Spinal cord (tissue), 10 donors: Measurements from ENCODE around the gene HHATL. TPM values are rescaled to one million over a fixed set of nuclear protein-coding genes. Genes with fewer than 3 reads are reported as not detected.

ENCODE experiments used
- DNase-seq, 6 donors: peaks; one replicate each; pipeline versions ENCODE4 v3.0.0 to v3.0.0-alpha.2; 2013 to 2015; ENCODE audit warnings: low spot score in 6 of 6, low read depth in 4 of 6
- H3K27ac ChIP-seq: one replicate; pipeline ENCODE4 v1.5.1; 2013; ENCODE audit warnings: low read depth, low read length, control low read depth
- H3K27me3 ChIP-seq: one replicate; pipeline ENCODE4 v1.6.1; 2013; ENCODE audit warnings: low read length; ENCODE audit not compliant: control insufficient read depth, insufficient read depth
- H3K36me3 ChIP-seq: one replicate; pipeline ENCODE4 v1.6.1; 2013; ENCODE audit warnings: low read length; ENCODE audit not compliant: control insufficient read depth, insufficient read depth
- H3K4me1 ChIP-seq: one replicate; pipeline ENCODE4 v1.6.1; 2013; ENCODE audit warnings: low read length; ENCODE audit not compliant: control insufficient read depth, insufficient read depth
- H3K4me3 ChIP-seq: one replicate; pipeline ENCODE4 v1.5.1; 2013; ENCODE audit warnings: low read depth, low read length, control low read depth
- H3K9me3 ChIP-seq: one replicate; pipeline ENCODE4 v1.6.1; 2013; ENCODE audit warnings: low read length; ENCODE audit not compliant: control insufficient read depth, insufficient read depth
- WGBS: methylation state at CpG from one replicate; pipeline ENCODE4 v1.1.5; 2013; ENCODE audit warnings: missing lambda C conversion rate; ENCODE audit not compliant: insufficient coverage; 5-methylcytosine and 5-hydroxymethylcytosine counted together
- polyA plus RNA-seq, 2 donors: library from polyadenylated mRNA; unstranded; fragments of 120-200 nt; gene quantifications; one replicate each; pipeline ENCODE4 v1.2.1, GENCODE V29; 2013; ENCODE audit not compliant: insufficient read length in 2 of 2
- total RNA-seq, 2 donors: library from RNA; depleted of rRNA in 1 of 2; stranded (reverse); fragments of 120-200 nt in 1 of 2; fragments of >200 nt in 1 of 2; gene quantifications; one replicate each; pipeline versions ENCODE4 v1.2.3 to v1.2.4, GENCODE V29; 2013 to 2014
- donor health status: healthy.

The HHATL gene
- total and polyA plus RNA-seq, 4 donors: 2.1 to 7.2 (median 3.5) TPM

GRCh38 chr3:42717306-42717705 lies 14.7 kb upstream of the HHATL start:
- WGBS: 95% methylated on average over 4 of the region's 6 CpGs
- H3K4me3 ChIP-seq: no peak overlapping the region
- H3K9me3 ChIP-seq: no peaks in the 10 kb centered on the region
- no peaks in the 10 kb centered on the region for H3K36me3 ChIP-seq
- H3K4me1 ChIP-seq: no peaks in the 10 kb centered on the region
- no peaks in the 10 kb centered on the region for H3K27me3 ChIP-seq
- DNase-seq: no peak
- no peak overlapping the region for H3K27ac ChIP-seq

GRCh38 chr3:42714171-42714852 lies 11.7 kb upstream of the HHATL start:
- 92% methylated on average over 1 of the region's 4 CpGs for WGBS
- Histone ChIP-seq H3K27ac (no peak overlapping the region), H3K27me3 (no peaks in the 10 kb centered on the region), H3K9me3 (no peaks in the 10 kb centered on the region), H3K4me3 (no peak overlapping the region), H3K36me3 (no peaks in the 10 kb centered on the region), H3K4me1 (no peaks in the 10 kb centered on the region)
- DNase-seq: no peak

GRCh38 chr3:42713747-42714146 lies 11.1 kb upstream of the HHATL start:
- Histone ChIP-seq H3K27ac (no peak overlapping the region), H3K4me3 (no peak overlapping the region), H3K9me3 (no peaks in the 10 kb centered on the region), H3K4me1 (no peaks in the 10 kb centered on the region), H3K36me3 (no peaks in the 10 kb centered on the region), H3K27me3 (no peaks in the 10 kb centered on the region)
- DNase-seq: no peak
- 100% methylated on average over 1 of the region's 2 CpGs for WGBS

GRCh38 chr3:42712688-42713372 lies 10.2 kb upstream of the HHATL start:
- peaks cover 3% of the 10 kb centered on the region for H3K36me3 ChIP-seq
- no peak overlapping the region for H3K27ac ChIP-seq
- DNase-seq: no peak
- no peaks in the 10 kb centered on the region for H3K4me1 ChIP-seq
- no peaks in the 10 kb centered on the region for H3K9me3 ChIP-seq
- no peaks in the 10 kb centered on the region for H3K27me3 ChIP-seq
- WGBS: 23% methylated on average over 1 of the region's 5 CpGs
- H3K4me3 ChIP-seq: no peak overlapping the region

DNA sequence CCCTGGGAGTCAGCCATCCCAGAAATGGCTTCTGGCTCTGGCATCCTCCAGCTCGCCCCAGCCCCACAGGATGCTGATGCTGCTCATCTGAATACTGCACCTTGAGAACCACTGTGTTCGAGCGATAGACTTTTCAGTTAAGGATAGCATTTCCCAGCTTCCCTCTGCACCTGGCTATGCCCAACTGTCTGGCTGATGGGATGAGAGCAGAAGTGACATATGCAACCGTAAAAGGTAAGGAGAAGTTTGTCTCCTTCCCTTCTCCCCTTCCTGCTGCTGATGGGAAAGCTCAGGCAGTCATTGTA lies 9.7 kb upstream of the HHATL start:
- WGBS: 100% methylated on average over 3 of the region's 4 CpGs
- peaks cover 3% of the 10 kb centered on the region for H3K36me3 ChIP-seq
- no peak overlapping the region for H3K27ac ChIP-seq
- no peaks in the 10 kb centered on the region for H3K9me3 ChIP-seq
- no peaks in the 10 kb centered on the region for H3K27me3 ChIP-seq
- DNase-seq: no peak
- no peaks in the 10 kb centered on the region for H3K4me1 ChIP-seq
- H3K4me3 ChIP-seq: no peak overlapping the region

DNA sequence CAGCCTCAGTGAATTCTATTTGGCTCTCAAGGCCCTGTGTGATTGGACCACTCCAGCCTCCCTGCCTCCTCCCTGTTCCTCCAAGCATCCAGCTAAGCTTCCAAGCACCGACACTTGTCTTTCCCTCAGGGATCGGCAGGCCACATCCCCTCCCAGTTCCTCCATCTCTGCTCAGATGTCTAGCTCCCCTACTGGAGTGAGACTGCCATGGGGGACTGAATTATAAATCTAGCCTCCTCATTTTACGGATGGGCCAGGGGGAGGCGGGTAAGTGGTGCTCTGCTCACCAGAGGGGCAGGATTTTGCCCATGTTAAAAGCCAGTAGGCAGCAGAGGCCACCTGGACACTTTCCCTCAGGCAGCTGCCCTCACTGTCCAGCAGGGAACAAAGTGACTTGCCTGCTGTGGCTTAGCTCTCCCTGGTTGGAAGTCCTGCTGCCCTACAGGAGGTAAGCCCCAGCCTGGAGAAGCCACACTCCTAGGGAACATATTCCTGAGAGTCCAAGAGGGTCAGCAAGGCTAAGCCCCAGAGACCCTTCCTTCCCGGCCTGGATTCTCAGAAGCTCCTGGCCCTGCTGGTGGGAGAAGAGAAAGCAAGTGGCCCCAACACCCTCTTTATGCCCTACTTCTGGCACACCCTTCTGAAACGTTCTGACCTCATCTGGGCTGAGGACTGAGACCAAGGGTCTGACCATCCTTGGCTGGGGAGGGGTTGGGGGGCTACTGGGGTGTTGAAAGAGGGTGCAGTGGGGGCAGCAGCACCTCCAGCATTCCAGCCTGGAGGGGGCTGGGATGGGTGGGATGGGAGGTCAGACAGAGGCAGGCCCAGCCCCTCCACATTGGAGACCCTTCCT lies 9.1 kb upstream of the HHATL start:
- no peak overlapping the region for H3K27ac ChIP-seq
- H3K36me3 ChIP-seq: peaks cover 3% of the 10 kb centered on the region
- no peak overlapping the region for H3K4me3 ChIP-seq
- no peaks in the 10 kb centered on the region for H3K4me1 ChIP-seq
- no peaks in the 10 kb centered on the region for H3K9me3 ChIP-seq
- 58% methylated on average over 4 of the region's 6 CpGs for WGBS
- no peaks in the 10 kb centered on the region for H3K27me3 ChIP-seq
- no peak for DNase-seq

GRCh38 chr3:42710323-42711021 lies 7.9 kb upstream of the HHATL start:
- Histone ChIP-seq H3K27ac (no peak overlapping the region), H3K27me3 (no peaks in the 10 kb centered on the region), H3K4me1 (no peaks in the 10 kb centered on the region), H3K36me3 (peaks cover 3% of the 10 kb centered on the region), H3K4me3 (no peak overlapping the region), H3K9me3 (no peaks in the 10 kb centered on the region)
- WGBS: 88% methylated on average over 5 of the region's 7 CpGs
- DNase-seq: no peak

DNA sequence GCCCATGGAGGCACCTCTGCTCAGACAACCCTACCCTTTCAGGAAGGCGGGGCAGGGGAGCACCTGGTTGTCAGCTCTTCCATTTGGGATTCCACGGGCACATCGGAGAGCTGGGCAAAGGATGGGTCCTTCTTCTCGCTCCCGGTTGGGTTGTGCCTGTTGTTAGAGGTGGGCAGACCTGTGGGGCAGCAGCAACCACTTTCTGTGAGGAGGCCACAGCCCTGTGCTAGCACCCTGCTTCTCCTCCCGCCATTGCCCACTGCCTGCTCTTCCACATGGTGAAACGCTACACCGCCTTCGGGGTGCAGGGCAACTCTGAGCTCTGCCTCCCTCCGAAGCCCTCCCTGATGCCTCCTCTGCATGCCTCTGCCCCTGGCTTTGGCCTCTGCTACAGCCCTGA lies 7.0 kb upstream of the HHATL start:
- peaks cover 5% of the 10 kb centered on the region for H3K36me3 ChIP-seq
- WGBS: 95% methylated on average over 9 of the region's 10 CpGs
- no peak for DNase-seq
- H3K4me1 ChIP-seq: no peaks in the 10 kb centered on the region
- H3K27me3 ChIP-seq: no peaks in the 10 kb centered on the region
- H3K27ac ChIP-seq: no peak overlapping the region
- H3K9me3 ChIP-seq: no peaks in the 10 kb centered on the region
- H3K4me3 ChIP-seq: no peak overlapping the region

DNA sequence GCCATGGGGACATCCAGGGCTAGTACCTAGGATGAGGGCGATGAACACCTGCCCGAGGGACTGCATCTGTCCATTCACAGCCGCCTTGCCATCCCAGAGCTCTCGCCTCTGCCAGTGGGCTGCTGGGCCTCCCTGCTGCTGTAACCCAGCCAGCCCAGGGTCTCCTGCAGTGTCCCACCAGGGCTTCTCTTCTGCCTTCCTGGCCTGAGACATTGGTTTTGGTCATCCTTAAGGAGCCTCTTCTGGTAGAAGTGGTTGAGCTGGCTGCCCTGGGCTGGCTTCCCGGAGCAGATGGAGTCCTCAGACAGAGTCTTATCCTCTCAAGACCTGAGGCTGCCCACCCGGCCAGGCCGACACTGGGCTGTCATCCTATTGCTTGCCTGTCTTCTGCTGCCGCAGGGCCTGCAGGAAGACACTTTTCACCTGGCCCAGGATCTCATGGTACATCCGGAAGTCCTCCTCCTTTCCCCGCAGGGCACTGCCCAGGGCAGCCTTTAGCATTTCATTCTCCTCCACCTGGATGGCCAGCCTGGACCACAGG lies 6.1 kb upstream of the HHATL start:
- H3K27me3 ChIP-seq: no peaks in the 10 kb centered on the region
- H3K4me1 ChIP-seq: no peaks in the 10 kb centered on the region
- DNase-seq: no peak
- no peak overlapping the region for H3K27ac ChIP-seq
- peaks cover 5% of the 10 kb centered on the region for H3K36me3 ChIP-seq
- no peak overlapping the region for H3K4me3 ChIP-seq
- H3K9me3 ChIP-seq: no peaks in the 10 kb centered on the region
- 92% methylated on average over 10 of the region's 10 CpGs for WGBS
